Activated B cell treated with CpG ODN at 0.5 μM for 24 hours (primary cell): ENCODE results near the gene GHRL. TPM values are rescaled to one million over a fixed set of nuclear protein-coding genes. Genes with fewer than 3 reads are reported as not detected.

Experiments used
- ATAC-seq: fragments of 200-7000 bp; cut with Tn5 transposase; one replicate; pipeline ENCODE4 v1.10.0; 2021; ENCODE audit warnings: low read depth, mild to moderate bottlenecking, moderate library complexity
- CTCF ChIA-PET: fragments of 350-600 bp; sonication (Branson Sonifier 250); formaldehyde crosslinking; loops from one replicate; lab custom pipeline; 2021; ENCODE audit warnings: antibody characterized with exemption; lab: Charles Lee
- POLR2A ChIA-PET: fragments of 350-600 bp; sonication (Branson Sonifier 250); formaldehyde crosslinking; loops from one replicate; lab custom pipeline; 2021; ENCODE audit warnings: antibody characterized with exemption; lab: Charles Lee
- DNase-seq: peaks from one replicate; pipeline ENCODE4 v3.0.0; 2022
- H3K27ac Mint-ChIP-seq: one replicate; pipeline ENCODE4 v1.8.0; 2020; ENCODE audit warnings: mixed read lengths
- H3K27me3 Mint-ChIP-seq: one replicate; pipeline ENCODE4 v1.8.0; 2021; ENCODE audit warnings: mixed read lengths
- H3K36me3 Mint-ChIP-seq: one replicate; pipeline ENCODE4 v1.8.0; 2021; ENCODE audit warnings: low read depth, mixed read lengths
- H3K4me1 Mint-ChIP-seq: one replicate; pipeline ENCODE4 v1.8.0; 2021; ENCODE audit warnings: mixed read lengths
- H3K4me3 Mint-ChIP-seq: one replicate; pipeline ENCODE4 v1.8.0; 2020; ENCODE audit warnings: mild to moderate bottlenecking, mixed read lengths
- H3K9me3 Mint-ChIP-seq: one replicate; pipeline ENCODE4 v1.8.0; 2020; ENCODE audit warnings: mixed read lengths
- CTCF ChIP-seq: fragments of 200-600 bp; IDR thresholded peaks from one replicate; pipeline ENCODE4 v1.8.0; 2022; ENCODE audit warnings: antibody characterized with exemption, mild to moderate bottlenecking
- intact Hi-C: fragments of 100-400 bp; cut with micrococcal nuclease; formaldehyde crosslinking; loops from one replicate; pipeline ENCODE4 v1.15.1; 2024
- total RNA-seq: library from RNA; stranded (reverse); gene quantifications from 2 replicates; pipeline ENCODE4 v1.2.3, GENCODE V29; 2022

Gene GHRL
- total RNA-seq, 1 donor from 2014 or later = 2.8 TPM

- intact Hi-C loops = loop anchor here (10.0 kb wide), 1 partner anchor 533 kb away; the partner anchor contains the start of genes ARPC4 and TADA3
- Mint-ChIP-seq H3K4me1 (peaks cover 8% of the 10 kb centered on the region), H3K36me3 (no peaks in the 10 kb centered on the region), H3K4me3 (no peak overlapping the region), H3K9me3 (no peaks in the 10 kb centered on the region), H3K27me3 (peaks cover 27% of the 10 kb centered on the region), H3K27ac (no peak overlapping the region)
- no peak for ATAC-seq
- no peak for DNase-seq
- TF ChIP-seq CTCF = no peak
- ChIA-PET CTCF (no interaction called here), POLR2A (no interaction called here)
Observed at GRCh38 chr3:10327592-10327991, 34.8 kb upstream of the GHRL start.

GRCh38 chr3:10322352-10322710 is 29.6 kb upstream of the GHRL start:
- intact Hi-C loops = loop anchor here (5.0 to 10.0 kb wide), 3 partner anchors 528 to 1360 kb away; partner anchors contain the start of genes ARPC4, RAD18 and TADA3
- H3K36me3 Mint-ChIP-seq = peaks cover 17% of the 10 kb centered on the region
- CTCF ChIA-PET = interaction anchor here (2.1 kb wide), 1 partner anchor 390 kb away, joined by 5 read pairs; no protein-coding TSS in a partner anchor
- no peak for TF ChIP-seq CTCF
- H3K4me3 Mint-ChIP-seq = no peak overlapping the region
- ATAC-seq (no peak), DNase-seq (no peak)
- H3K4me1 Mint-ChIP-seq = peaks cover 31% of the 10 kb centered on the region
- no peaks in the 10 kb centered on the region for H3K9me3 Mint-ChIP-seq
- H3K27ac Mint-ChIP-seq = no peak overlapping the region
- peaks cover 9% of the 10 kb centered on the region for H3K27me3 Mint-ChIP-seq
- POLR2A ChIA-PET = interaction anchor here (0.6 to 2.8 kb wide), 5 partner anchors 67 to 479 kb away, joined by 4 to 18 read pairs (median 11); partner anchors contain the start of genes CRELD1, EMC3 and RPUSD3

DNA sequence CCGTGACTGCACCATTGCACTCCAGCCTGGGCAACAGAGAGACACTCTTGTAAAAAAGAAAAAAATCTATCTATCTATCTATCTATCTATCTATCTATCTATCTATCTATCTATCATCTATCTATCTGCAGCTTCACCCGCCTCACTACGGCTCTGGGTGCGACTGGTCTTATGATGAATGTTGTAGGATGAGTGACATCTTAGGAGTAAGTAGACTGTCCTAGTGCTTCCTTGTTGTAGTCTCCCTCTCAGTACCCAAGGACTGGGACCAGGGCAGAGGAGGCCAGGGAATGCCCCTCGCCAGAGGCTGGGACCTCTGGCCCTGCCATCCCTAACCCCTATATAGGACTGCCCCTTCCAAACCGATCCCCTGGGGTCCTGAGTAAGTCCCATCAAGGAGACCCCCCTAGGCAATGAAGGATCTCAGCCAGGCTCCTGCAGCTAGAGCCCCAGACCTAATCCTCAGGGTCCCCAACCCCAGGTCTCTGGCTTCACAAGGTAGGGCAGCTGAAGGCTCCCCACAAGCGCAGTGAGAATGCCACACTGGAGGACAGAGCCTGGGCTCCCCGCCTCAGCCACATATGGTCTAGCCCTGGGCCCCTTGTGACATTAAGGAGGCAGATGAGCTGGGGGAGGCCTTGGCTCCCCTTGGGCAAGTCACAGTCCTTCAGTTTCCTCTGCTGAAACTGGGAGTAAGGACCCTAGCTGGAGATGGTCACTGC is 29.0 kb upstream of the GHRL start:
- intact Hi-C loops = loop anchor here (1.0 to 10.0 kb wide), 13 partner anchors 28 to 1359 kb away; partner anchors contain the start of genes ARPC4, BRK1, BRPF1 and CRELD1
- Mint-ChIP-seq H3K4me3 (peak overlapping the region; percentile 91), H3K4me1 (peaks cover 32% of the 10 kb centered on the region), H3K9me3 (no peaks in the 10 kb centered on the region), H3K27me3 (peaks cover 8% of the 10 kb centered on the region), H3K36me3 (peaks cover 22% of the 10 kb centered on the region), H3K27ac (peak overlapping the region; percentile 24)
- ATAC-seq = no peak
- CTCF ChIA-PET = interaction anchor here (1.6 to 2.1 kb wide), 2 partner anchors 389 to 418 kb away, joined by 5 to 6 read pairs; no protein-coding TSS in a partner anchor
- DNase-seq = no peak
- POLR2A ChIA-PET = interaction anchor here (0.6 to 2.8 kb wide), 13 partner anchors 29 to 959 kb away, joined by 3 to 18 read pairs (median 6); partner anchors contain the start of genes CRELD1, EMC3, FANCD2 and GHRL
- TF ChIP-seq CTCF = no peak

GRCh38 chr3:10320320-10320677 is 27.6 kb upstream of the GHRL start:
- Mint-ChIP-seq H3K4me1 (peaks cover 32% of the 10 kb centered on the region), H3K36me3 (peaks cover 34% of the 10 kb centered on the region), H3K4me3 (peak overlapping the region; percentile 91), H3K27ac (peak overlapping the region; percentile 77), H3K27me3 (no peaks in the 10 kb centered on the region), H3K9me3 (no peaks in the 10 kb centered on the region)
- POLR2A ChIA-PET = interaction anchor here (0.6 to 2.8 kb wide), 21 partner anchors 11 to 923 kb away, joined by 3 to 18 read pairs (median 4); partner anchors contain the start of genes ARPC4, CRELD1, EMC3 and FANCD2
- ATAC-seq (no peak), DNase-seq (no peak)
- CTCF ChIA-PET = interaction anchor here (0.6 to 1.6 kb wide), 2 partner anchors 88 to 420 kb away, joined by 3 to 6 read pairs; no protein-coding TSS in a partner anchor
- intact Hi-C loops = loop anchor here (2.0 to 10.0 kb wide), 5 partner anchors 293 to 1358 kb away; partner anchors contain the start of genes ARPC4, FANCD2, RAD18 and TADA3
- no peak for TF ChIP-seq CTCF

- POLR2A ChIA-PET = no interaction called here
- peak overlapping the region; percentile 91 for H3K4me3 Mint-ChIP-seq
Observed at GRCh38 chr3:10319804-10320203, 27.1 kb upstream of the GHRL start.

More at GRCh38 chr3:10319804-10320203, 27.1 kb upstream of the GHRL start:
- DNase-seq = no peak
- peaks cover 38% of the 10 kb centered on the region for H3K36me3 Mint-ChIP-seq
- no peaks in the 10 kb centered on the region for H3K27me3 Mint-ChIP-seq
- no peak for TF ChIP-seq CTCF
- intact Hi-C loops = loop anchor here (2.0 to 10.0 kb wide), 5 partner anchors 293 to 1358 kb away; partner anchors contain the start of genes ARPC4, FANCD2, RAD18 and TADA3
- ATAC-seq = no peak
- CTCF ChIA-PET = interaction anchor here (0.6 kb wide), 1 partner anchor 87 kb away, joined by 3 read pairs; no protein-coding TSS in a partner anchor
- no peak overlapping the region for H3K27ac Mint-ChIP-seq
- H3K4me1 Mint-ChIP-seq = peaks cover 32% of the 10 kb centered on the region
- H3K9me3 Mint-ChIP-seq = no peaks in the 10 kb centered on the region
